Peyer's patch (tissue), 4 donors: ENCODE results near the gene CDC26.
"Not testable (repeated sequence)": the region's sequence is repeated elsewhere in the genome, so short reads cannot be mapped to it uniquely, and the experiment has no call there.

Source experiments
- CTCF ChIP-seq, 6 experiments: fragments of 450-650 bp in 4 of 6; fragments of 200-600 bp in 2 of 6; sonication (generic) in 1 of 6; IDR thresholded peaks; one replicate each; pipeline ENCODE4 v1.5.1; 2017 to 2019; ENCODE audit warnings: antibody characterized with exemption in 6 of 6, mild to moderate bottlenecking in 3 of 6, moderate library complexity in 1 of 6
- POLR2A ChIP-seq, 2 donors: fragments of 450-650 bp; IDR thresholded peaks; one replicate each; pipeline ENCODE4 v1.5.1; 2017; ENCODE audit warnings: antibody characterized with exemption in 2 of 2, mild to moderate bottlenecking in 2 of 2, moderate library complexity in 2 of 2

- not testable (repeated sequence) for TF ChIP-seq CTCF, POLR2A (IDR thresholded peaks at IDR 0.05)
Observed at GRCh38 chr9:113249661-113250060, 25.7 kb downstream of the CDC26 start.
